Measurements from ENCODE around the gene ETV6.

The ETV6 gene

GRCh38 chr12:11929714-11930113 lies 280.2 kb downstream of the ETV6 start:
- DNase-seq (ENCODE audit: low read depth), result no peak

- DNase-seq (ENCODE audit: low read depth), result no peak
These were observed 289.7 kb downstream of the ETV6 start for GRCh38 chr12:11939223-11939622.

GRCh38 chr12:11941606-11942337 lies 292.3 kb downstream of the ETV6 start:
- DNase-seq (ENCODE audit: low read depth), result peak; percentile 61

- DNase-seq (ENCODE audit: low read depth), result no peak
These were observed 294.6 kb downstream of the ETV6 start for GRCh38 chr12:11943919-11944700.

Measured in ELR (cell line).